ENCODE data around the gene SBNO2. TPM values are rescaled to one million over a fixed set of nuclear protein-coding genes. Genes with fewer than 3 reads are reported as not detected.

Gene SBNO2
- total and polyA plus RNA-seq, 9 of the 15 experiments (the other 6 are each of a cell fraction or from before 2014, with no cell fraction given), result 0.01 to 46.2 (median 6.7) TPM

DNA sequence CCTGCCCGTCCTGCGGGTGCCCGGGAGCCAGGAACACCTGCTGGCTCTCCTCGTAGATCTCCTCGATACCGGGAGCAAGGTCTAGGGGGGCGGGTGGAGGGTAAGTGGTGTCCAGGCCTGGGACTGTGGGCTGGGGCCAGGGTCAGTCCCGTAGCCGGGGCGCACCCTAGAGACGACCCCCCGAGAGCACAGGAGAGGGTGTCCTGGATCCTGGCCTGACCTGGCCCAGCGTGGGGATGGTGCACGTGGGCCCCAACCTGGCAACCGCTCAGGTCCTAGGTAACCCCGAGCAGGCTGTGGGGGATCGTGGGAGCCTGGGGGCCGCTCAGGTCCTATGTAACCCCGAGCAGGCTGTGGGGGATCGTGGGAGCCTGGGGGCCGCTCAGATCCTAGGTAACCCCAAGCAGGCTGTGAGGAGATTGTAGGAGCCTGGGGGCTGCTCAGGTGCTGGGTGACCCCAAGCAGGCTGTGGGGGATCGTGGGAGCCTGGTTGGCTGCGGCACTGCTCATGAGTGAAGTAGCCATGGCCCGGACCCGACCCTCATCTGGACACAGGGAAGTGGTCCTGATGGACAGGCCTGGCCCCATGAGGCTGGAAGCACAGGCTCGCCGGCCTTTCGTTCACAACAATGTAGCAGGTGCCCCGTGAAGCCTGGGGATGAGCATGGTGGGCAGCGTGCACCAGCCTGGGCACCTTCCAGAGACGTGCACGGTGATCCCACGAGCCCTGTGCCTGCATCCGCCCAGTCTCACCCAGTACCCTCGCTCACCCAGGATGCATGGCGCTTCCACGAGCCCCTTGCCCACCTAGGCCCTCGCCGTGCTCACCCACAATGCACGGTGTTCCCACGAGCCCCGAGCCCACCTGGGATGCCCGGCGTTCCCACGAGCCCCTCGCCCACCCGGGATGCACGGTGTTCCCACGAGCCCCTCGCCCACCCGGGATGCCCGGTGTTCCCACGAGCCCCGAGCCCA, 64.1 kb downstream of the SBNO2 start:
- intact Hi-C loops (cut with micrococcal nuclease), result loop anchor here (5.0 kb wide), 1 partner anchor 82 kb away; no protein-coding TSS in a partner anchor
- Histone ChIP-seq H3K36me3 (ENCODE audit: control insufficient read depth, insufficient read depth, low read length) (peaks cover 75% of the 10 kb centered on the region; the same call in 2 of the 3 replicates), H3K4me1 (replicated peaks in 1 of 2; ENCODE audit: control insufficient read depth in 2 of 2, insufficient read depth in 2 of 2, low read length in 2 of 2) (peaks cover 9 to 89% of the 10 kb centered on the region in 2 experiments), H3K4me2 (ENCODE audit: insufficient read depth, low read length) (no peak overlapping the region), H3K79me2 (ENCODE audit: control insufficient read depth, insufficient read depth, low read length) (peaks cover 17% of the 10 kb centered on the region), H3K9me1 (ENCODE audit: control insufficient read depth, insufficient read depth, low read length) (no peaks in the 10 kb centered on the region), H3K9me3 (replicated peaks; ENCODE audit: control insufficient read depth, insufficient read depth, low read depth, low read length) (no peaks in the 10 kb centered on the region), H4K20me1 (replicated peaks; ENCODE audit: control insufficient read depth, insufficient read depth, low read length) (no peaks in the 10 kb centered on the region), H2AFZ (ENCODE audit: low read depth, low read length) (no peak overlapping the region), H3K9ac (ENCODE audit: insufficient read depth in 1 of 2, low read depth in 2 of 2, low read length in 2 of 2) (no peak overlapping the region), H3K4me3 (no peak overlapping the region), H3K27ac (ENCODE audit: extremely low read depth, low read depth, low read length) (no peak overlapping the region), H3K27me3 (ENCODE audit: control insufficient read depth in 2 of 2, insufficient read depth in 2 of 2, low read length in 2 of 2) (no peaks in the 10 kb centered on the region)
- DNase-seq (ENCODE audit: extremely low read depth in 1 of 4, low spot score in 3 of 4) (no peak), ATAC-seq (no peak), FAIRE-seq (no peak)
- in situ Hi-C loops (cut with MboI), result no loop called here
- no TSS peak for BruUV-seq (replicated peaks)
- 95% methylated on average over 30 of the region's 54 CpGs for WGBS (ENCODE audit: insufficient coverage, low coverage, missing lambda C conversion rate)
- ChIA-PET POLR2A (no interaction called here), CTCF (ENCODE audit: low intra/inter-chr PET ratio) (no interaction called here)
- TF ChIP-seq NELFE (IDR thresholded peaks at IDR 0.05; ENCODE audit: insufficient read depth, insufficient read length) (no peak), HOXB6 (CRISPR knock-in tag; IDR thresholded peaks at IDR 0.05; ENCODE audit: borderline replicate concordance) (no peak), SMAD1 (IDR thresholded peaks at IDR 0.05; ENCODE audit: low read depth, low read length, partially characterized antibody) (no peak), EP300 (IDR thresholded peaks at IDR 0.05; ENCODE audit: low read length) (no peak), TBP (optimal IDR thresholded peaks at IDR 0.05; ENCODE audit: low read depth, low read length) (no peak), RBM22 (IDR thresholded peaks at IDR 0.05; ENCODE audit: low read depth, low read length, poor library complexity, severe bottlenecking) (peak; percentile 18), MAFG (tag; conservative IDR thresholded peaks at IDR 0.05) (no peak), IRF2 (CRISPR knock-in tag; IDR thresholded peaks at IDR 0.05) (no peak), ZNF586 (CRISPR knock-in tag; conservative IDR thresholded peaks at IDR 0.05) (no peak), ZKSCAN3 (CRISPR knock-in tag; IDR thresholded peaks at IDR 0.05) (no peak), ZNF121 (CRISPR knock-in tag; conservative IDR thresholded peaks at IDR 0.05) (0 out of 2 replicates have a peak, but pooled peaks have one; percentile 7)
- TF ChIP-seq, protein P1, sequence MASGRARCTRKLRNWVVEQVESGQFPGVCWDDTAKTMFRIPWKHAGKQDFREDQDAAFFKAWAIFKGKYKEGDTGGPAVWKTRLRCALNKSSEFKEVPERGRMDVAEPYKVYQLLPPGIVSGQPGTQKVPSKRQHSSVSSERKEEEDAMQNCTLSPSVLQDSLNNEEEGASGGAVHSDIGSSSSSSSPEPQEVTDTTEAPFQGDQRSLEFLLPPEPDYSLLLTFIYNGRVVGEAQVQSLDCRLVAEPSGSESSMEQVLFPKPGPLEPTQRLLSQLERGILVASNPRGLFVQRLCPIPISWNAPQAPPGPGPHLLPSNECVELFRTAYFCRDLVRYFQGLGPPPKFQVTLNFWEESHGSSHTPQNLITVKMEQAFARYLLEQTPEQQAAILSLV (tag; IDR thresholded peaks at IDR 0.05), result no peak
- TF ChIP-seq, protein P2, sequence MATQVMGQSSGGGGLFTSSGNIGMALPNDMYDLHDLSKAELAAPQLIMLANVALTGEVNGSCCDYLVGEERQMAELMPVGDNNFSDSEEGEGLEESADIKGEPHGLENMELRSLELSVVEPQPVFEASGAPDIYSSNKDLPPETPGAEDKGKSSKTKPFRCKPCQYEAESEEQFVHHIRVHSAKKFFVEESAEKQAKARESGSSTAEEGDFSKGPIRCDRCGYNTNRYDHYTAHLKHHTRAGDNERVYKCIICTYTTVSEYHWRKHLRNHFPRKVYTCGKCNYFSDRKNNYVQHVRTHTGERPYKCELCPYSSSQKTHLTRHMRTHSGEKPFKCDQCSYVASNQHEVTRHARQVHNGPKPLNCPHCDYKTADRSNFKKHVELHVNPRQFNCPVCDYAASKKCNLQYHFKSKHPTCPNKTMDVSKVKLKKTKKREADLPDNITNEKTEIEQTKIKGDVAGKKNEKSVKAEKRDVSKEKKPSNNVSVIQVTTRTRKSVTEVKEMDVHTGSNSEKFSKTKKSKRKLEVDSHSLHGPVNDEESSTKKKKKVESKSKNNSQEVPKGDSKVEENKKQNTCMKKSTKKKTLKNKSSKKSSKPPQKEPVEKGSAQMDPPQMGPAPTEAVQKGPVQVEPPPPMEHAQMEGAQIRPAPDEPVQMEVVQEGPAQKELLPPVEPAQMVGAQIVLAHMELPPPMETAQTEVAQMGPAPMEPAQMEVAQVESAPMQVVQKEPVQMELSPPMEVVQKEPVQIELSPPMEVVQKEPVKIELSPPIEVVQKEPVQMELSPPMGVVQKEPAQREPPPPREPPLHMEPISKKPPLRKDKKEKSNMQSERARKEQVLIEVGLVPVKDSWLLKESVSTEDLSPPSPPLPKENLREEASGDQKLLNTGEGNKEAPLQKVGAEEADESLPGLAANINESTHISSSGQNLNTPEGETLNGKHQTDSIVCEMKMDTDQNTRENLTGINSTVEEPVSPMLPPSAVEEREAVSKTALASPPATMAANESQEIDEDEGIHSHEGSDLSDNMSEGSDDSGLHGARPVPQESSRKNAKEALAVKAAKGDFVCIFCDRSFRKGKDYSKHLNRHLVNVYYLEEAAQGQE (IDR thresholded peaks at IDR 0.05; ENCODE audit: borderline replicate concordance), result no peak
- TF ChIP-seq, protein P2 (CRISPR knock-in tag; IDR thresholded peaks at IDR 0.05; ENCODE audit: low read depth), result no peak
